Measurements from ENCODE around the gene PCDHB11.

DNA sequence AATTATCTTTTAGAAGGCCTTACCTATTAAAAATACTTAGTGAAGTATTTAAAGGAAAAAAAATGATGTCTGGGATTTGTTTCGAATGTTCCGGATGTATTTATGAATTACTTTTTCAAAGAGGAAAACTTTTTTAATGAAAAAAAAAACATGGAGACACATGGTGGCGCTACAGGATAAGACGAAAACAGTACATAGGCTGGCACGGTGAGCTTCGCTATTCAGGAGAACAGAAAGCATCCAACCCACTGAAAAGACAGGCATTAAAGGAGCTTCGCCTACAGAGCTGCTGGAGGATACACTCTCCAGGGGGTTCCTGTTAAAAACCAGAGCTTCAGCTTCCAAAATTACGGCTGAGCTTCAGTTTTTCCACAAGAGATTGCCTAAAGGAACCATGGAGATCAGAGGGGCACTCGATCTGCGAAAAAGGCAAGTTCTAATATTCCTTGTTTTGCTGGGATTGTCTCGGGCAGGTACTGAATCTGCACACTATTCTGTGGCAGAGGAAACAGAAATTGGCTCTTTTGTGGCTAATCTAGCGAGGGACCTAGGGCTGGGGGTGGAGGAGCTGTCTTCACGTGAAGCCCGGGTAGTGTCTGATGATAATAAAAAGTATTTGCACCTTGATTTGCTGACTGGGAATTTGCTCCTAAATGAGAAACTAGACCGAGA lies 23.8 kb downstream of the PCDHB11 start, which contains the start of gene PCDHB14:
- TF ChIP-seq ZNF274 (IDR thresholded peaks at IDR 0.05; ENCODE audit: low read depth, low read length) (no peak), SUZ12 (IDR thresholded peaks at IDR 0.05; ENCODE audit: extremely low read depth, insufficient read depth, insufficient read length) (no peak), YY1 (IDR thresholded peaks at IDR 0.05; ENCODE audit: insufficient read depth, insufficient read length) (no peak)

All from NT2/D1 (cell line).